Measurements from ENCODE around the gene CLCNKA.
A peak's percentile ranks its signal among the peaks of the same experiment; 100 is the strongest.
"Not testable (repeated sequence)": the region's sequence is repeated elsewhere in the genome, so short reads cannot be mapped to it uniquely, and the experiment has no call there.

The CLCNKA gene

GRCh38 chr1:16018308-16018707 lies 3.5 kb upstream of the CLCNKA start:
- no peak for DNase-seq

GRCh38 chr1:16018749-16019643 lies 2.8 kb upstream of the CLCNKA start:
- no peak for DNase-seq

- DNase-seq: no peak
Observed at GRCh38 chr1:16019644-16020277, 2.1 kb upstream of the CLCNKA start.

- DNase-seq: no peak
Observed at GRCh38 chr1:16020325-16020724, 1.5 kb upstream of the CLCNKA start.

- DNase-seq: not testable (repeated sequence)
Observed at GRCh38 chr1:16020878-16021277, 958 bp upstream of the CLCNKA start.

- no peak for DNase-seq
Observed at GRCh38 chr1:16022393-16022792, 557 bp downstream of the CLCNKA start.

GRCh38 chr1:16023050-16023653 lies 1.3 kb downstream of the CLCNKA start:
- no peak for DNase-seq

- DNase-seq: not testable (repeated sequence)
Observed at GRCh38 chr1:16026302-16026701, 4.5 kb downstream of the CLCNKA start.

- DNase-seq: no peak
Observed at GRCh38 chr1:16026723-16027484, 5.1 kb downstream of the CLCNKA start.

GRCh38 chr1:16028237-16029002 lies 6.6 kb downstream of the CLCNKA start:
- no peak for DNase-seq

GRCh38 chr1:16029003-16029268 lies 7.1 kb downstream of the CLCNKA start:
- DNase-seq: not testable (repeated sequence)

GRCh38 chr1:16029288-16029687 lies 7.5 kb downstream of the CLCNKA start:
- no peak for DNase-seq

- no peak for DNase-seq
Observed at GRCh38 chr1:16031551-16031950, 9.7 kb downstream of the CLCNKA start.

GRCh38 chr1:16032388-16033102 lies 10.7 kb downstream of the CLCNKA start:
- peak; percentile 2 for DNase-seq

- DNase-seq: not testable (repeated sequence)
Observed at GRCh38 chr1:16033103-16033632, 11.3 kb downstream of the CLCNKA start.

GRCh38 chr1:16036461-16036860 lies 14.6 kb downstream of the CLCNKA start:
- DNase-seq: not testable (repeated sequence)

- DNase-seq: no peak
Observed at GRCh38 chr1:16038620-16038912, 16.7 kb downstream of the CLCNKA start.

GRCh38 chr1:16039871-16040270 lies 18.0 kb downstream of the CLCNKA start:
- not testable (repeated sequence) for DNase-seq

- DNase-seq: no peak
Observed at GRCh38 chr1:16041200-16041599, 19.4 kb downstream of the CLCNKA start.

- no peak for DNase-seq
Observed at GRCh38 chr1:16042096-16042495, 20.3 kb downstream of the CLCNKA start.

- DNase-seq: not testable (repeated sequence)
Observed at GRCh38 chr1:16042654-16043053, 20.8 kb downstream of the CLCNKA start.

GRCh38 chr1:16043521-16043920 lies 21.7 kb downstream of the CLCNKA start, which contains the start of gene CLCNKB:
Gene CLCNKB, plus strand, starts transcription at chr1:16043782. Its CDS starts 711 bp downstream, at chr1:16044493.
- DNase-seq: no peak
